Vagina (tissue), 2 donors: Measurements from ENCODE around the gene CHD5.

Experiments
- POLR2A ChIP-seq, 2 donors: fragments of 450-650 bp; IDR thresholded peaks; one replicate each; pipeline ENCODE4 v1.6.1; 2017; ENCODE audit warnings: antibody characterized with exemption in 2 of 2, mild to moderate bottlenecking in 2 of 2, moderate library complexity in 2 of 2
- TF ChIP-seq, protein P1 (sequence below), 3 experiments: fragments of 450-650 bp in 2 of 3; fragments of 200-600 bp in 1 of 3; sonication (generic) in 1 of 3; IDR thresholded peaks; one replicate each; pipeline ENCODE4 v1.5.1; 2017 to 2019; ENCODE audit warnings: antibody characterized with exemption in 3 of 3, mild to moderate bottlenecking in 2 of 3, moderate library complexity in 2 of 3

GRCh38 chr1:6093071-6093470, 87.0 kb downstream of the CHD5 start:
- TF ChIP-seq, protein P1, sequence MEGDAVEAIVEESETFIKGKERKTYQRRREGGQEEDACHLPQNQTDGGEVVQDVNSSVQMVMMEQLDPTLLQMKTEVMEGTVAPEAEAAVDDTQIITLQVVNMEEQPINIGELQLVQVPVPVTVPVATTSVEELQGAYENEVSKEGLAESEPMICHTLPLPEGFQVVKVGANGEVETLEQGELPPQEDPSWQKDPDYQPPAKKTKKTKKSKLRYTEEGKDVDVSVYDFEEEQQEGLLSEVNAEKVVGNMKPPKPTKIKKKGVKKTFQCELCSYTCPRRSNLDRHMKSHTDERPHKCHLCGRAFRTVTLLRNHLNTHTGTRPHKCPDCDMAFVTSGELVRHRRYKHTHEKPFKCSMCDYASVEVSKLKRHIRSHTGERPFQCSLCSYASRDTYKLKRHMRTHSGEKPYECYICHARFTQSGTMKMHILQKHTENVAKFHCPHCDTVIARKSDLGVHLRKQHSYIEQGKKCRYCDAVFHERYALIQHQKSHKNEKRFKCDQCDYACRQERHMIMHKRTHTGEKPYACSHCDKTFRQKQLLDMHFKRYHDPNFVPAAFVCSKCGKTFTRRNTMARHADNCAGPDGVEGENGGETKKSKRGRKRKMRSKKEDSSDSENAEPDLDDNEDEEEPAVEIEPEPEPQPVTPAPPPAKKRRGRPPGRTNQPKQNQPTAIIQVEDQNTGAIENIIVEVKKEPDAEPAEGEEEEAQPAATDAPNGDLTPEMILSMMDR (IDR thresholded peaks at IDR 0.05): no peak
- TF ChIP-seq POLR2A (IDR thresholded peaks at IDR 0.05): no peak
